AML-193 (cell line): ENCODE results near the gene COL27A1.
A peak's percentile ranks its signal among the peaks of the same experiment; 100 is the strongest.
"Not testable (repeated sequence)": the region's sequence is repeated elsewhere in the genome, so short reads cannot be mapped to it uniquely, and the experiment has no call there.

ENCODE experiments used
- DNase-seq, 2 experiments: peaks; one replicate each; lab custom pipeline; 2025; lab: John Stamatoyannopoulos, UW

COL27A1 gene

GRCh38 chr9:114308361-114308950, 153.1 kb downstream of the COL27A1 start:
- no peak for DNase-seq

- no peak for DNase-seq
Measured at GRCh38 chr9:114309096-114309495, 153.8 kb downstream of the COL27A1 start.

- DNase-seq = no peak
Measured at GRCh38 chr9:114310471-114311450, 155.4 kb downstream of the COL27A1 start.

- DNase-seq = no peak
Measured at GRCh38 chr9:114311571-114312512, 156.5 kb downstream of the COL27A1 start.

- DNase-seq = no peak
Measured at GRCh38 chr9:114312513-114312875, 157.2 kb downstream of the COL27A1 start.

GRCh38 chr9:114313186-114313585, 157.8 kb downstream of the COL27A1 start:
- DNase-seq = no peak

- no peak for DNase-seq
Measured at GRCh38 chr9:114314256-114314867, 159.0 kb downstream of the COL27A1 start.

GRCh38 chr9:114314881-114315722, 159.8 kb downstream of the COL27A1 start:
- no peak for DNase-seq

GRCh38 chr9:114315723-114316363, 160.5 kb downstream of the COL27A1 start:
- DNase-seq = no peak

GRCh38 chr9:114316605-114317230, 161.4 kb downstream of the COL27A1 start:
- no peak for DNase-seq

GRCh38 chr9:114317665-114318357, 162.5 kb downstream of the COL27A1 start:
- DNase-seq = peak; percentile 15 to 40

GRCh38 chr9:114318416-114318815, 163.1 kb downstream of the COL27A1 start:
- DNase-seq = no peak

- DNase-seq = no peak
Measured at GRCh38 chr9:114319147-114319546, 163.8 kb downstream of the COL27A1 start.

GRCh38 chr9:114320710-114321109, 165.4 kb downstream of the COL27A1 start:
- DNase-seq = not testable (repeated sequence)

GRCh38 chr9:114321759-114322158, 166.4 kb downstream of the COL27A1 start:
- DNase-seq = no peak

- DNase-seq = not testable (repeated sequence)
Measured at GRCh38 chr9:114322160-114322818, 167.0 kb downstream of the COL27A1 start.

- not testable (repeated sequence) for DNase-seq
Measured at GRCh38 chr9:114322831-114323531, 167.6 kb downstream of the COL27A1 start, which contains the start of gene ORM1. Gene ORM1, plus strand, starts transcription at chr9:114323098. Its CDS starts 36 bp downstream, at chr9:114323134.

- not testable (repeated sequence) for DNase-seq
Measured at GRCh38 chr9:114323849-114324248, 168.5 kb downstream of the COL27A1 start.
